GM19099 (cell line): ENCODE results near the gene LAMA2.

Experiments
- POLR2A ChIP-seq: IDR thresholded peaks from 3 replicates; pipeline ENCODE4 v1.6.1; 2011; ENCODE audit warnings: low read depth; ENCODE audit not compliant: insufficient read length; ENCODE audit errors: extremely low read depth

LAMA2 gene

GRCh38 chr6:129138739-129139405 is 255.9 kb downstream of the LAMA2 start:
- TF ChIP-seq POLR2A = no peak

- TF ChIP-seq POLR2A = no peak
Measured at GRCh38 chr6:129140526-129140925, 257.6 kb downstream of the LAMA2 start.

- TF ChIP-seq POLR2A = no peak
Measured at GRCh38 chr6:129141499-129141898, 258.6 kb downstream of the LAMA2 start.

DNA sequence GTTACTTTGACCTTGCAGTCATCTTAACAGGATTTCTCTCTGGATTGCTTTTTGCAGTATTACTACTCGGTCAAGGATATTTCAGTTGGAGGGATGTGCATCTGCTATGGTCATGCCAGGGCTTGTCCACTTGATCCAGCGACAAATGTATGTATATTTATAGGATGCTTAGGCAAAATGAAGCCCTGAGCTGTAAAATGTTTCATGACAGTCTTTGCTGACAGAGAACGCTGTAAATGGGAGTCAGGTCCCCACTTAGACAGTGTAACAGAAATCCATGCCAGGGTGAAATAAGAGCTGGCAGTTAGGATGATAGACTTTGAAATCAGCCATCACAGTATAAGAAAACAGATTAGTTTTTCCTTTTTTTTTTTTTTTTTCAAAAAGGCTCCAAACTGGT is 264.0 kb downstream of the LAMA2 start:
- TF ChIP-seq POLR2A = no peak

- no peak for TF ChIP-seq POLR2A
Measured at GRCh38 chr6:129150507-129150906, 267.6 kb downstream of the LAMA2 start.

DNA sequence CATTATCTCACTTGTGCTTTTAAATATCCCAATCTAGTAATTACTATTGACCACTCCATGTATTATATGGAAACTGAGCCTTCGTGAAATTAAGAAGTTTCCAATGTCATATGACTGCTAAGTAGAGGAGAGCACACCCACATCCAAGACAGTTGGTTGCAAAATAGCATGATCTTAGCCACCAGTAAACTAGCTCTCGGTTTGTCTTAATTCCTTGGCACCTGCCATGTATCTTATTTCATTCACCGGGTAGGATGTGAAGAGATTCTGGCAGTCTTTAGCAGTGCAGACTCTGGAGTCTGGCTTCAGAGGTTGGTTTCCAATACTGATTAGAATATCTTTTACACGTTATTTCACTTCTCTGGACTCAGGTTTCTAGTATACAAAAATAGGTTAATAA is 270.3 kb downstream of the LAMA2 start:
- TF ChIP-seq POLR2A = no peak

GRCh38 chr6:129162605-129163004 is 279.7 kb downstream of the LAMA2 start:
- TF ChIP-seq POLR2A = no peak

DNA sequence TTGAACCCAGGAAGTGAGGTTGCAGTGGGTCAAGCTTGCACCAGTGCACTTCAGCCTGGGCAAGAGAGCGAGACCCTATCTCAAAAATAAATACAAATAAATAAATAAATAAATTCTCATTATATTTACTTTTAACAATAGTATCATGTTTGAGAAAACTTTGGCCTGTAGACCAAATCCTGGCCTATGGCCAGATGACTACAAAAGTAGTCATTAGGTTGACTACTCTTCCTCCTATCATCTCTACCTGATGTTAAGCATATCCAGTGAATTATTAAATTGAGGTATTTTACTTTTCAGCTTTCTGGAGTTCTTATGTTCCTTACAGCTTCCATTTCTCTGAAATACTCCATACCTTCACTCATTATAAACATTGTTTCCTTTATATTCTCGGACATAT is 280.6 kb downstream of the LAMA2 start:
- no peak for TF ChIP-seq POLR2A

GRCh38 chr6:129164032-129164431 is 281.1 kb downstream of the LAMA2 start:
- TF ChIP-seq POLR2A = no peak

- no peak for TF ChIP-seq POLR2A
Measured at GRCh38 chr6:129175066-129175465, 292.1 kb downstream of the LAMA2 start.

- no peak for TF ChIP-seq POLR2A
Measured at GRCh38 chr6:129177801-129178200, 294.9 kb downstream of the LAMA2 start.

- no peak for TF ChIP-seq POLR2A
Measured at GRCh38 chr6:129179283-129179682, 296.3 kb downstream of the LAMA2 start.

DNA sequence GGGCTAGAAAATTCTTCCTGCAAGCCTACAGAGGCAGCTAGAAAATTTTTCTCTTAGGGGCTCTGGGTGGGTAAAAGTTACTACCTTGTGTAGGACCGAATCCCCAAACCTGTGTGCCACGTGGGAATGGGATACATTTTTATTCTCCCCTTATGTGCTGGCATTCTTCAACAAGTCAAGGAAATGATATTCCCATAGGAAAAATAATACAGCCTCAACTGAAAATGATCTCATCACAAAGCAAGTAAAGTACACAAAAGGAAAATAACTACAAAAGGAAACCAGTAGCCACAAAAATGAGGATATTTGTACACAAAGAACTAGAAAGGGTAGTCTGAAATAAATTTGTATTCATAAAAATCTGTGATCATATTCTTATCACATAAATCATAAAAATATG is 298.1 kb downstream of the LAMA2 start:
- no peak for TF ChIP-seq POLR2A

GRCh38 chr6:129183187-129183591 is 300.3 kb downstream of the LAMA2 start:
- TF ChIP-seq POLR2A = no peak

DNA sequence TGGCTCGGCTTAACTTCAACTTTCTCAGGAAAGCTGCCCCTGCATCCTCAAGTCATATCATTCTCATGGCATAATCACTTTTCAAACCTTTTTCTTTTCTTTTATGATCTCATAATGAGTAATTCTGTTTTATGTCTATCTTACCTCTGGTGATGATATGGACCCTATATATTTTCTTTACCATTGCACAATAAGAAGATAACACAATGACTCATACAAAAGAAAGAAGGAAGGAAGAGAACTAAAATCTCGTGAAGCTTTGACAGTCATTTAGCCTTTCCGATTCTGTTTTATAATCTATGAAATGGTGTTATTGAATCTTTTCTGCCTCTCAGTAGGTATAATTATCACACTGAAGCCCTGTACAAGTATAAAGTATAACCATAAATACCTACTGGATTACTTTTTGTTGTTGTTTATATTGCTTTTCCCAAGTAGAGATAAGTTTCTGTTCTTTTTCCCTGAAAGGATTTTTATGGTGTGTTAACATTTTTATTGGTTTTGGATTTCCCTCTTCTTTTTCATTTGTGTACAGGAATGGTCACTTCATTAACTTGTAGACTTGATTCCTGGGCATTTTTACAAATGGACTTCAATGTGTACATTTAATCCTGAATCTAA is 300.9 kb downstream of the LAMA2 start:
- no peak for TF ChIP-seq POLR2A

GRCh38 chr6:129184324-129184723 is 301.4 kb downstream of the LAMA2 start:
- no peak for TF ChIP-seq POLR2A
